Calu3 (cell line): Measurements from ENCODE around the gene PTPRN2. TPM values are rescaled to one million over a fixed set of nuclear protein-coding genes. Genes with fewer than 3 reads are reported as not detected.

Experiments
- BruUV-seq: library from RNA; stranded (reverse); fragments of 400-500 nt; replicated peaks from 2 replicates; lab custom pipeline; 2021; lab: Mats Ljungman, UMichigan
- CTCF ChIA-PET: fragments of 300-600 bp; sonication (Branson Sonifier 250); formaldehyde crosslinking; loops from one replicate; lab custom pipeline; 2022; ENCODE audit warnings: antibody characterized with exemption; lab: Charles Lee
- DNase-seq: peaks from one replicate; pipeline ENCODE4 v3.0.0; 2022
- H3K27ac Mint-ChIP-seq: one replicate; pipeline ENCODE4 v1.8.0; 2022; ENCODE audit warnings: mixed read lengths; ENCODE audit not compliant: unreplicated experiment
- H3K27me3 Mint-ChIP-seq: one replicate; pipeline ENCODE4 v1.8.0; 2022; ENCODE audit warnings: mixed read lengths; ENCODE audit not compliant: unreplicated experiment
- H3K36me3 Mint-ChIP-seq: one replicate; pipeline ENCODE4 v1.8.0; 2022; ENCODE audit warnings: mild to moderate bottlenecking, moderate library complexity, mixed read lengths; ENCODE audit not compliant: insufficient read depth, unreplicated experiment
- H3K4me1 Mint-ChIP-seq: one replicate; pipeline ENCODE4 v1.8.0; 2022; ENCODE audit warnings: mild to moderate bottlenecking, low read depth, mixed read lengths; ENCODE audit not compliant: unreplicated experiment
- H3K4me3 Mint-ChIP-seq: one replicate; pipeline ENCODE4 v1.8.0; 2022; ENCODE audit warnings: mild to moderate bottlenecking, low read depth, moderate library complexity, mixed read lengths; ENCODE audit not compliant: unreplicated experiment
- H3K9me3 Mint-ChIP-seq: one replicate; pipeline ENCODE4 v1.8.0; 2022; ENCODE audit warnings: low read depth, mixed read lengths; ENCODE audit not compliant: unreplicated experiment
- CTCF ChIP-seq: fragments of 200-600 bp; IDR thresholded peaks from one replicate; pipeline ENCODE4 v1.8.0; 2022; ENCODE audit warnings: antibody characterized with exemption; ENCODE audit not compliant: unreplicated experiment
- intact Hi-C: fragments of 100-400 bp; cut with micrococcal nuclease; formaldehyde crosslinking; loops from one replicate; pipeline ENCODE4 v1.10.0; 2022; ENCODE audit not compliant: unreplicated experiment
- total RNA-seq: library from RNA; stranded (reverse); gene quantifications from 2 replicates; pipeline ENCODE4 v1.2.3, GENCODE V29; 2022

PTPRN2 gene
- total RNA-seq, 1 experiment from 2014 or later = 2.0 TPM

- peaks cover 6% of the 10 kb centered on the region for H3K9me3 Mint-ChIP-seq
- CTCF ChIA-PET = no interaction called here
These were observed 611.2 kb downstream of the PTPRN2 start for GRCh38 chr7:157976406-157976805.

GRCh38 chr7:157975401-157976372, 611.9 kb downstream of the PTPRN2 start:
- no peaks in the 10 kb centered on the region for H3K4me1 Mint-ChIP-seq
- peaks cover 7% of the 10 kb centered on the region for H3K36me3 Mint-ChIP-seq
- intact Hi-C loops = no loop called here
- no peak overlapping the region for H3K27ac Mint-ChIP-seq
- no peaks in the 10 kb centered on the region for H3K27me3 Mint-ChIP-seq
- peaks cover 9% of the 10 kb centered on the region for H3K9me3 Mint-ChIP-seq
- no peak for TF ChIP-seq CTCF
- no TSS peak for BruUV-seq
- CTCF ChIA-PET = no interaction called here
- no peak overlapping the region for H3K4me3 Mint-ChIP-seq
- DNase-seq = no peak

More at GRCh38 chr7:157976406-157976805, 611.2 kb downstream of the PTPRN2 start:
- Mint-ChIP-seq H3K36me3 (peaks cover 7% of the 10 kb centered on the region), H3K4me1 (no peaks in the 10 kb centered on the region), H3K27me3 (no peaks in the 10 kb centered on the region), H3K4me3 (no peak overlapping the region), H3K27ac (no peak overlapping the region)
- no peak for TF ChIP-seq CTCF
- no TSS peak for BruUV-seq
- no peak for DNase-seq
- intact Hi-C loops = no loop called here

GRCh38 chr7:157974678-157975230, 612.9 kb downstream of the PTPRN2 start:
- no peak overlapping the region for H3K27ac Mint-ChIP-seq
- H3K9me3 Mint-ChIP-seq = peaks cover 13% of the 10 kb centered on the region
- H3K4me1 Mint-ChIP-seq = no peaks in the 10 kb centered on the region
- intact Hi-C loops = no loop called here
- H3K4me3 Mint-ChIP-seq = no peak overlapping the region
- no TSS peak for BruUV-seq
- CTCF ChIA-PET = no interaction called here
- peaks cover 7% of the 10 kb centered on the region for H3K36me3 Mint-ChIP-seq
- no peak for DNase-seq
- TF ChIP-seq CTCF = no peak
- no peaks in the 10 kb centered on the region for H3K27me3 Mint-ChIP-seq

GRCh38 chr7:157973971-157974677, 613.5 kb downstream of the PTPRN2 start:
- peaks cover 7% of the 10 kb centered on the region for H3K36me3 Mint-ChIP-seq
- BruUV-seq = no TSS peak
- H3K4me1 Mint-ChIP-seq = no peaks in the 10 kb centered on the region
- TF ChIP-seq CTCF = no peak
- H3K27ac Mint-ChIP-seq = no peak overlapping the region
- no peaks in the 10 kb centered on the region for H3K27me3 Mint-ChIP-seq
- H3K9me3 Mint-ChIP-seq = peaks cover 13% of the 10 kb centered on the region
- DNase-seq = no peak
- CTCF ChIA-PET = no interaction called here
- intact Hi-C loops = no loop called here
- no peak overlapping the region for H3K4me3 Mint-ChIP-seq
